ENCODE results near the gene C1orf174.

The C1orf174 gene

DNA sequence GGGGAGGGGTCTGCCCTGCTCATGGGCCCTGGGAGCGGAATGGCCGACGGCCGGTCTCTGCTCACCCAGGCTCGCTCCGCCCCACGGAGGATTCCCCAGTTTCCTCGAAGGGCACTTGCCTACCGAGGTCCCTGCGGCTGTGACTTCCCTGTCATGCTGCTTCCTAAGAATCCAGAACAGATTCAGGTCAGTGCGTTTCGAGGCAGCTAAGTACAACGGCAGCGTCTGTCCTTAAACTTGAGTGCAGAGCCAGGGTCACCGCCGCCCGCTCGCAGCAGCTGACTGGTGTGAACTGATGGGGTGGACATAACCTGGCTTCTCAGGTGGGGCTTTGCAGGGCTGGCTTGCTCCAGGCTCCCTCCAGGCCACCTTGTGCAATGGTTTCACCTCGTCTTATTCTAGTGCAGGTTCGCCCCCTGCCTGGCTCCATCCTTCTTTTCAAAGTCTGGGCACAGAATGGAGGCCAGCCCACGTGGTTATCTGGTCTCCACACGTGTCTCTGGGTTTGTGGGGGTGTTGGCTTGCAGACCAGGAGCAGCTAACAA is 7.6 kb upstream of the C1orf174 start:
- H3K4me1 Mint-ChIP-seq: peaks cover 16% of the 10 kb centered on the region
- no peak overlapping the region for H3K4me3 Mint-ChIP-seq
- peaks cover 3% of the 10 kb centered on the region for H3K27me3 Mint-ChIP-seq
- H3K27ac Mint-ChIP-seq: no peak overlapping the region
- DNase-seq (no peak), ATAC-seq (no peak)
- no peaks in the 10 kb centered on the region for H3K9me3 Mint-ChIP-seq
- no peaks in the 10 kb centered on the region for H3K36me3 Mint-ChIP-seq (ENCODE audit: low read depth)

DNA sequence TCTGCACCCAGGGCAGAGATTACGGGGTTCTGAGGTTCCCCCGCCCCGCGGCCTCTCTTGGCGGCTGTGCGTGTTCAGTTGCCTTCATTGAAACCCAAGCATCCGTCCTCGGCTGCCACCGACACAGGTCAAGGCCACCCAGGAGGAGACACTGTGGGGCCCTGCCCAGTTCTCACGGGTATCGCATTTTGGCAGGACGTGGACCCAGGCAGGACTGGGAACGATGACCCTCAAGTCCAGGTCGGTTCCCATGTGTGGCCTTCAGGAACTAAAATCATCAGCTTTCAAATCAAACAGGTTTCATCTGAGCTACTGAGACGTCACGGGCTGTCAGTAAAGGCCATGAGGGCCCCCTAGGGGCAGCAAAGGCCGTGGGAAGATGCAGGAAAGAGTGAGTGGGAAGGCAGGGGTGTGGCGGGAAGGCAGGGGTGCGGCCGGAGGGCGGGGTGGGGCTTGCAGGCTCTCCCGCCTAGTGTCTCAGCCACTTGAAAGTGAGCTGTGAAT is 7.0 kb upstream of the C1orf174 start:
- ATAC-seq (peak; percentile 12), DNase-seq (peak; percentile 57)
- H3K36me3 Mint-ChIP-seq (ENCODE audit: low read depth): no peaks in the 10 kb centered on the region
- H3K4me3 Mint-ChIP-seq: no peak overlapping the region
- no peaks in the 10 kb centered on the region for H3K9me3 Mint-ChIP-seq
- no peak overlapping the region for H3K27ac Mint-ChIP-seq
- peaks cover 22% of the 10 kb centered on the region for H3K4me1 Mint-ChIP-seq
- peaks cover 3% of the 10 kb centered on the region for H3K27me3 Mint-ChIP-seq

DNA sequence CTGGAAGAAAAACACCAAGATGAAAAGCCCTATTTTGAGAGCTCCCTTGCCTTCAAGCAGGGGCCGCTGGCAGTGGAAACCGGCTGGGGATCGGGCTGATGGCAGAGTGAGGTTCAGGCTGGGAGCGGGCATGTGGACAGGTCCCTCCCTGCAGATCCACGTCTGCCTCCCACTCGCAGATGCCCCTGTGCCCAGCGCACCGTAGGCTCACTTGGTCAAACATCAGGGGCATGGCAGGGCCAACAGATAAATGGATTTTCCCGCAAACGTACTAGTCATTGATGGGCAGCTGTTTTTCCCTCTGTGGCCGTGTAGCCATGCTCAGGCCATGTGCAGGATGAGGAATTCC is 6.6 kb upstream of the C1orf174 start:
- H3K27ac Mint-ChIP-seq: no peak overlapping the region
- H3K9me3 Mint-ChIP-seq: no peaks in the 10 kb centered on the region
- H3K27me3 Mint-ChIP-seq: peaks cover 2% of the 10 kb centered on the region
- no peak overlapping the region for H3K4me3 Mint-ChIP-seq
- no peak for ATAC-seq
- H3K4me1 Mint-ChIP-seq: peaks cover 26% of the 10 kb centered on the region
- no peaks in the 10 kb centered on the region for H3K36me3 Mint-ChIP-seq (ENCODE audit: low read depth)
- no peak for DNase-seq

DNA sequence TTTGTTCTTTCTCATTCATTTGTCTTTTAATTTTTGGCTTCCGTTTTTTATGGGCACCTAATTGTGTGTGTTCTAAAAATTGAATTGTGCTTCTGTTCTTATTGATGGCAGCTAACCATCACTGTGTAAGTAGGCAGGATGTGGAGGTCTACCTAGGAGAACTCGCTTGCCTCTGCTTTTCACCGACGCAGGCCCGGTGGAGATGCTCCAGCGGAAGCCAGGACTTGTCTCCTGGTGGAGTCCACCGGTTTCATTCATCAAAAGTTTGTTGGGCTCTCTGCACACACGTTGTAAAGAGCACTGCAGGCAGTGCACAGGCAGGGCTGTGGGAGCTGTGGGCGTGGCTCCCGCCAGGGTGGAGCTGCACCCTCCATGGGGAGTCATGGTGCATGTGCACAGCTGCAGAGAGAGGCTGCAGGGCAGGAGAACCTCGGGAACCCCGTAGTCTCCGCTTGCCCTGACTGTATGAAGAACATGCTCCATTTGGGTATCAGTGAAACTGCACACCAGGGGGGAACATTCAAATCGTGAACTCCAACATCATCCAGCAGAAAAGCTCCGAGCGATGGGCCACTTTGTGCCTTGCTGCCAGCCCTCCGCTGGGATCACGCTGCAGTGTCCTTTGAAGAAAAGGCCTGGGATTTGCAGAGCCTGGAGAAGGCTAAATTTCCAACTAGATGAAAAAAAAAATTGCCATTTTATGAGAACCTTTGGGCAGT is 6.0 kb upstream of the C1orf174 start:
- H3K4me1 Mint-ChIP-seq: peaks cover 27% of the 10 kb centered on the region
- no peaks in the 10 kb centered on the region for H3K27me3 Mint-ChIP-seq
- no peak overlapping the region for H3K27ac Mint-ChIP-seq
- no peak for ATAC-seq
- no peaks in the 10 kb centered on the region for H3K36me3 Mint-ChIP-seq (ENCODE audit: low read depth)
- no peak overlapping the region for H3K4me3 Mint-ChIP-seq
- no peak for DNase-seq
- no peaks in the 10 kb centered on the region for H3K9me3 Mint-ChIP-seq

DNA sequence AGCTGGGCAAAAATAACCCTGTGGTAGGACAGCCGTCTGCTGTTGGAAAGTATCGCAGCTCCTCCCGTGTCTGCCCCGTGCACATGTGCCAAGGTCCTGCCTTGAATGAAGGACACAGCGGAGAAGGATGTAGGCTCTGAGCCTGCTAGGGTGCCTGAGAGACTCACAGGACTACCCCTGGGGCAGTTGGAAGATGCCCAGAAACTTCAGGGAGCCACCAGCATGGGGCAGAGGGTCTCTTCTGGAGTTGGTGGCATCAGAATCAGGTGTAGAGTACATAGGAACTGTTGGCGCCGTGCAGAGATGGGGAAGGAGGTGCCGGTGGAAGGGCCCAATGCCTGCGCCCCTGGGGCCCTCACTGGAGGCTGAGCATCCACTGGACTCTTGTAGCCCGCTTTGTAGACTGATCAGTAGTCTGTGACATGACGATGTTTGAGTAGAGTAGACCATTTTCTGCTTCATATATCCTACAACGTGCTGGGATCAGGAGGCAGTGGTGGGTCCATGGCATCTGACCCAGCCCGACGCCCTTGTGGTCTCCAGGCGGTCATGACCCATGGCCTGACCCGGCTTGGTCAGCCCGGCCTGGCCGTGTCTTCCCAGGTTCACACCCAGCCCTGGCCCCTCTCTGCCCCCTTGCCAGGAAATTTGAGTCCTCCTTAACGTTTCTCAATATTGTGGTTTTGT is 5.3 kb upstream of the C1orf174 start:
- H3K36me3 Mint-ChIP-seq (ENCODE audit: low read depth): no peaks in the 10 kb centered on the region
- no peak overlapping the region for H3K27ac Mint-ChIP-seq

DNA sequence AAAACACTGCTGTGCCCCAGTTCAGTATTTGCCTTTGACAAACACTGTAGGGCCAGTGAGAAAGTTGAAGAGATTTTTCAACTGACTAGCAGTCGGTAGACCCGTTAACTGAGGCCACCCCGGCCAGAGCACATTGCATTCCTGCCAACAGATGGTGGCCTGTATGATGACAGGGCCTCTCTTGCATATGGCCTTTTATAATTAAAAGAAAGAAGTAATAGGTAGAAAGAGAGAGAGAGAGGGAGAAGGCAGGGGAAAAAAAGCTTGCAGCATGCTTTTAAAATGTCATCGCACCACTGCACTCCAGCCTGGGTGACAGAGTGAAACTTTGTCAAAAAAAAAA is 4.7 kb upstream of the C1orf174 start:
- ATAC-seq (no peak), DNase-seq (no peak)
- Mint-ChIP-seq H3K9me3 (no peaks in the 10 kb centered on the region), H3K27me3 (no peaks in the 10 kb centered on the region), H3K4me3 (no peak overlapping the region), H3K4me1 (peaks cover 27% of the 10 kb centered on the region), H3K36me3 (ENCODE audit: low read depth) (no peaks in the 10 kb centered on the region), H3K27ac (no peak overlapping the region)

More for the DNA sequence above, 5.3 kb upstream of the C1orf174 start:
- ATAC-seq: no peak
- no peak overlapping the region for H3K4me3 Mint-ChIP-seq
- no peaks in the 10 kb centered on the region for H3K9me3 Mint-ChIP-seq
- H3K4me1 Mint-ChIP-seq: peaks cover 27% of the 10 kb centered on the region
- H3K27me3 Mint-ChIP-seq: no peaks in the 10 kb centered on the region
- no peak for DNase-seq

DNA sequence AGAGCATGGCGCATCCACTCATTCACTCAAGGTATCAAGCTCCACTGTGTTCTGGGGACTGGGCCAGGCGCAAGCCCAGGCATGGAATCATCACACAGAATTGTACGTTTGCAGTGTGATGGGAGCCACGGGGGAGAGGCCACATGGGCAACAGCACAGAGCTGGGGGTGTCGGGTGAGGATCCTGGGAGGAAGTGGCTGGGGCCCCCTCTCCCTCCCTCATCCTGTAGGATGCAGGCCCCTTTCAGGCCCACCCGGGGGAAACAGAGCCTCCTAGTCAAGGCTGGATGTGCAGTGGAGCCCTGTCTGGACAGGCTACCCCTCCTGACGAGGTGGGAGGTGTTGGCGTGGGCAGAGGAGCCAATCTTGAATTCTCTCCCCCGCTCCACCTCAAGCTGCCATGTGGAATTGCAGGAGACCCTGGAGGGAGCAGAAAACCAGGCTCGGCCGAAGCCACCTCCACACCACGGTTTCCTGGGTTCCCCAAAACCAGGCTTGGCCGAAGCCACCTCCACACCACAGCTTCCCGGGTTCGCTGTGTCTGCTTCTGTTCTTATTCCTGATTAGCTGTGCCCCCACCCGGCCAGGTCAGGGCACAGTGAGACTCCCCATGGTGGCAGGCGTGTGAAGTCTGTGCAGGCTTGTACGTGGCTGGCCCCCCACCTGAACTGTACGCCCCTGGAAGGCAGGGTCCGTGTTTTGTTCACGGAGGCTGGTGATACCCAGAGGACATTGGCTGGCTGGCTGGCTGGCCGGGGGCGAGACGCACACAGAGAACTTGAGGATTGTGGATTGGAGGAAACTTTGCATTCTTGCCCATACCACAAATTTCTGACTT is 4.2 kb upstream of the C1orf174 start:
- ATAC-seq (no peak), DNase-seq (no peak)
- Mint-ChIP-seq H3K4me1 (peaks cover 31% of the 10 kb centered on the region), H3K4me3 (no peak overlapping the region), H3K9me3 (no peaks in the 10 kb centered on the region), H3K27me3 (no peaks in the 10 kb centered on the region), H3K36me3 (ENCODE audit: low read depth) (no peaks in the 10 kb centered on the region), H3K27ac (no peak overlapping the region)

DNA sequence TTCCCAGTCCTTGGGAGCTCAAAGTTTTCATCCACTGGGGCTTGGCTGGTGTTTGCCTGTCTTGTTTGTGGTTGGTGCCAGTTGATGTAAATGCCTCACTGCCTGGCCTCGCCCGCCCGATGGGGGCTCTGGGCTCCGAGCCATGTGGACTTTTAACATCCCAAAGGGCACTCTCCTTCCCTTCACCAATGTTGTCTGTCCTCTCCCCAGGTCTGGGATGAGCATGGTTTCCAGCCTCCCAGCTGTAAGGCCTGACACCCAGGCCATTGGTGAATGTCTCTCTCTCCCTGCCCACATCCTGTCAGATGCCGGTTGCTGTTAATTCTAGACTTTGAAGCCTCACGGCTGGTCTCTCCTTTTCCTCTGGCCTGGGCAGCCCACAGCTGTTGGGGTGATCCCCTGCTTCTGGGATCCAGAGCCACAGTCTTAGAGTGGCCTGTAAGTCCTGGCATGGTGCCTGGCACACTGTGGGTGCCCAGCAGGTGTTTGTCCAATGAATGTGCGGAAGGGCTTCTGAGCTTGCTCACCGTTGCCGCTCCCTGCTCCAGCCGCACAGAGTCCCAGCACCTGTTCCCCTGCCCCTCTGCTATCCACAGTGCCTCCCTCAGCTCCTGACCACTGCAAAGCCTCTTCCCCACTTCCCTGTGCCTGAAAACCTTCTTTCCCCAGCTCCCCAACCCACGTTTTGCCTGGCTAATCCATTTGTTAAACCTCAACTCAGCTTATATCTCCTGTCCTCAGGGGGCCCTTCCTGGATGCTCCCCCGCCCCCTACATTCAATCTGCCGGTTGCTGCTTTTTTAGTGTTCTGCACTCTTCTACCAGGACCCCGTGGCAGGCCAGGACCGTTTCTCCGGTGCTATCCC is 3.3 kb upstream of the C1orf174 start:
- Mint-ChIP-seq H3K4me3 (no peak overlapping the region), H3K27me3 (no peaks in the 10 kb centered on the region), H3K4me1 (peaks cover 39% of the 10 kb centered on the region), H3K27ac (no peak overlapping the region), H3K9me3 (no peaks in the 10 kb centered on the region), H3K36me3 (ENCODE audit: low read depth) (peaks cover 3% of the 10 kb centered on the region)
- no peak for DNase-seq
- ATAC-seq: no peak

DNA sequence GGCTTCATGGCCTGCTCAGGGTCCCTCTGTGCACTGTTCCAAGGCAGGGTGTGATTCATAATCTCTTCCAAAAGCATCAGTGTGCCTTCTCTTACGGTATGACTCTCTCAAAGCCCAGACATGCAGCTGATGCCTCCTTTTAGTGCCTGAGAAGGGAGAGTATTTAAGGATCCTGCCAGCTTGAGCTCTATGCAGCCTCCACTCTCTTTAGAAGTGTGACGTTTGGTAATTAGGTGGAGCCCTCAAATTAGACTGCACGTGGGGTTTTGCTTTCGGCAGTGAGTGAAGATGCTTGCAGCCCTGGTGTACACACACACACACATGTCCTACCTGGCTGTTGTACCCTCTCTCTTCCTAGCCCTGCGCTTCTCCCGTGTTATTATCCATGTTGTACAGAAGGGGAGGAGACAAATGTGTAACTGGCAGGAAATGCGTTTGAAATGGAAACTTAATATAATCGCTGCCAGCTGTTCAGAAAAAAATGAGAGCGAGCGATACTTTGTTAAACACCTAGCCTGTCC is 2.6 kb upstream of the C1orf174 start:
- Mint-ChIP-seq H3K4me3 (peak overlapping the region; percentile 87), H3K27me3 (no peaks in the 10 kb centered on the region), H3K27ac (peak overlapping the region; percentile 14), H3K9me3 (peaks cover 4% of the 10 kb centered on the region), H3K36me3 (ENCODE audit: low read depth) (peaks cover 11% of the 10 kb centered on the region), H3K4me1 (peaks cover 46% of the 10 kb centered on the region)
- peak; percentile 9 for ATAC-seq
- DNase-seq: no peak

DNA sequence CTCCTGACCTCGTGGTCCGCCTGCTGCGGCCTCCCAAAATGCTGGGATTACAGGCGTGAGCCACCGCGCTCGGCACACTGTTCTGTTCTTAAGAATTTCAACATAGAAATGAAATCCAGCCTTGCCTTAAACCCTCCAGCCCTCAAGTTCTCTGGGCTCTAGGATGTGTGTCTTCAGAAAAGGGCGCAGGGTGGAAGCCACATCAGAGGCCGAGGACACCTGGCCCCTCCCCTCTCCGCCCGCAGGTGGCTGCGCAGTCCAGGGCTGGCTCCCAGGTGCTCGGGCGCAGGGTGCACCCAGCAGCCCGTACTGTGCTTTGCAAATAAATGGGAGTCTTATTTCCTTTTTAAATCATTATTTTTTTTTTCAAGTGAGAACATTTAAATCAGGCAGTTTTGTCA is 2.0 kb upstream of the C1orf174 start:
- H3K36me3 Mint-ChIP-seq (ENCODE audit: low read depth): peaks cover 14% of the 10 kb centered on the region
- peaks cover 7% of the 10 kb centered on the region for H3K9me3 Mint-ChIP-seq
- ATAC-seq (no peak), DNase-seq (no peak)
- peak overlapping the region; percentile 87 for H3K4me3 Mint-ChIP-seq
- peak overlapping the region; percentile 46 for H3K27ac Mint-ChIP-seq
- H3K4me1 Mint-ChIP-seq: peaks cover 49% of the 10 kb centered on the region
- no peaks in the 10 kb centered on the region for H3K27me3 Mint-ChIP-seq

DNA sequence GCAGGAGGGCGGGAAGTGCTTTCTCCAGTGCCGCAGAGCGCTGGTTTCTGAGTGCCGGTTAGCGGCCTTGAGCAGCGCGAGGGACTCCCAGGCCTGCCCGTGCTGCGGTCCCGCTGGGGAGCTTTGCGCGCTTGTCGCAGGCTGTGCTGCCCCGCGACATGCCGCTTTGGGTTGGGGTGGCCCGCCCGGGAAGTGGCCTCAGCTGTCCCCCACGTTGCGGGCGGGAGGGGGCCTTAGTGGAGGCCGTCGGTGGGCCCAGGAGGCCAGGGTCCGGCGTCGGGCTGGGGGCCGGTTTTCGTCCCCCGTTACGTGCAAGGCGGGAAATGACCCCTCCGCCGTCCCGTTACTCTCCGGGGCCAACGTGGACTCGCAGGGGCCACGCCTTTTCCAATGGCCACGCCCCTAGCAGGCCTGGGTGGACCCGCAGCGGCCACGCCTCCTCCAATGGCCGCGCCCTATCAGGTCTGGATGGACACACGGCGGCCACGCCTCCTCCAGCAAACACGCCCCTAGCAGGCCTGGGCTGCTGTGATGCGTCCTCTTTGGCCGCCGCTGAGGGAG is 977 bp upstream of the C1orf174 start:
- DNase-seq: peak; percentile 94
- peaks cover 50% of the 10 kb centered on the region for H3K4me1 Mint-ChIP-seq
- H3K9me3 Mint-ChIP-seq: peaks cover 8% of the 10 kb centered on the region
- peak overlapping the region; percentile 98 for H3K27ac Mint-ChIP-seq
- peaks cover 18% of the 10 kb centered on the region for H3K36me3 Mint-ChIP-seq (ENCODE audit: low read depth)
- H3K4me3 Mint-ChIP-seq: peak overlapping the region; percentile 87
- no peaks in the 10 kb centered on the region for H3K27me3 Mint-ChIP-seq
- peak; percentile 55 for ATAC-seq

DNA sequence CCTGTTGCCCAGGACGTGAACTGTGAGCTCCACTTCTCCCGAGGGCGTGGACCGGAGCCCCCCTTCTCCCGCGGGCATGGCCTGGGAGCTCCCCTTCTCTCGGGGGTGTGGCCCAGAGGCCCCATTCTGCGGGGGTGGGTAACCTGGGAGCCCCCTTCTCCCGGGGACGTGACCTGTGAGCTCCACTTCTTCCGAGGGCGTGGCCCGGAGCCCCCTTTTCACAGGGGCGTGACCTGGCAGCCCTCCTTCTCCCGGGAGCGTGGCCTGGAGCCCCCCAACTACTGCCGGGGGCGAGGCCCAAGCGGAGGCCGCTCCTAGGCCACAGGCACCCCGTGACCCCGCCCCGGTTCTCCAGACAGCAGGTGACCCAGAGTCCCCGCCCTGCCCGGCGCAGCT is 320 bp downstream of the C1orf174 start:
- Mint-ChIP-seq H3K4me1 (peaks cover 56% of the 10 kb centered on the region), H3K36me3 (ENCODE audit: low read depth) (peaks cover 21% of the 10 kb centered on the region), H3K4me3 (peak overlapping the region; percentile 87), H3K27ac (peak overlapping the region; percentile 98), H3K9me3 (peaks cover 8% of the 10 kb centered on the region), H3K27me3 (no peaks in the 10 kb centered on the region)
- no peak for ATAC-seq
- peak; percentile 43 for DNase-seq

DNA sequence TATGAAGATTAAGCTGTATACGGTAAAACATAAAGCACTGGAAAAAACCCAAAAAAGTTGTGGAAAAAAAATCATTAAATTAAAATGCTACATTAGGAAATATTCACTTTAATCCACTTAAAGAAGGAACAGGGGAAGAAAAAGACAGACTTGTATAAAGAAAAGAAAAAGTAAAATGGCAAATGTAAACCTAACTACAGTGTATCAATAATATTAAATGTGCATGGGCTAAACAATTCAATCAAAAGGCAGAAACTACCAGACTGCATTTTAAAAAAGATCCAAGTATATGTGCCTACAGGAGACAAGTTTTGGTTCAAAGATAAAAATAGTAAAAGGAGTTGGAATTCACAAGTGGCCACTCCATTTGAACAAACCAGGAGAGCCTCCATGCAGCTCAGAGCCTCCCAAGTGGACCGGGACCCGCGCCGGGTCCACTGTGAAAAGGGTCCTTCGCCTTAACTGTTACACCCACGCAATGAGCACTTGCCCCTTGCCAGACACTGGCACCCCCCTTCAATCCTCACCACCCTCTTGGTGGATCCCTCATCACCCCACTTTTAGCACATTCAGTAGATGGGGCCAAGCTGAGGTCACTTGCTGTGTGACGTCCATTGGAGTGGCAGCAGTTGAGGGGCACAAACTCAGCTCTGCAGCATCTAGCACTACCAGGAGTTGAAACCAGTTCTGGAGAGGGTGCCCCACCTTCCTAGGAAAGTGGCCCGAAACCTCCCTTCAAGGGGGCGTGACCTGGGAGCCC is 898 bp downstream of the C1orf174 start:
- Mint-ChIP-seq H3K36me3 (ENCODE audit: low read depth) (peaks cover 21% of the 10 kb centered on the region), H3K9me3 (peaks cover 8% of the 10 kb centered on the region), H3K27me3 (no peaks in the 10 kb centered on the region), H3K4me1 (peaks cover 56% of the 10 kb centered on the region), H3K27ac (peak overlapping the region; percentile 75), H3K4me3 (peak overlapping the region; percentile 87)
- no peak for DNase-seq
- ATAC-seq: no peak
